GM12801 (cell line): ENCODE results near the gene BUD23.

Experiments used
- TF ChIP-seq, protein P1 (sequence below): IDR thresholded peaks from one replicate; pipeline ENCODE4 v1.5.1; 2011; ENCODE audit warnings: control low read depth; ENCODE audit not compliant: insufficient read length; ENCODE audit errors: extremely low read depth

The BUD23 gene

GRCh38 chr7:73652541-73652949 lies 30.9 kb upstream of the BUD23 start:
- TF ChIP-seq, protein P1, sequence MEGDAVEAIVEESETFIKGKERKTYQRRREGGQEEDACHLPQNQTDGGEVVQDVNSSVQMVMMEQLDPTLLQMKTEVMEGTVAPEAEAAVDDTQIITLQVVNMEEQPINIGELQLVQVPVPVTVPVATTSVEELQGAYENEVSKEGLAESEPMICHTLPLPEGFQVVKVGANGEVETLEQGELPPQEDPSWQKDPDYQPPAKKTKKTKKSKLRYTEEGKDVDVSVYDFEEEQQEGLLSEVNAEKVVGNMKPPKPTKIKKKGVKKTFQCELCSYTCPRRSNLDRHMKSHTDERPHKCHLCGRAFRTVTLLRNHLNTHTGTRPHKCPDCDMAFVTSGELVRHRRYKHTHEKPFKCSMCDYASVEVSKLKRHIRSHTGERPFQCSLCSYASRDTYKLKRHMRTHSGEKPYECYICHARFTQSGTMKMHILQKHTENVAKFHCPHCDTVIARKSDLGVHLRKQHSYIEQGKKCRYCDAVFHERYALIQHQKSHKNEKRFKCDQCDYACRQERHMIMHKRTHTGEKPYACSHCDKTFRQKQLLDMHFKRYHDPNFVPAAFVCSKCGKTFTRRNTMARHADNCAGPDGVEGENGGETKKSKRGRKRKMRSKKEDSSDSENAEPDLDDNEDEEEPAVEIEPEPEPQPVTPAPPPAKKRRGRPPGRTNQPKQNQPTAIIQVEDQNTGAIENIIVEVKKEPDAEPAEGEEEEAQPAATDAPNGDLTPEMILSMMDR = no peak

DNA sequence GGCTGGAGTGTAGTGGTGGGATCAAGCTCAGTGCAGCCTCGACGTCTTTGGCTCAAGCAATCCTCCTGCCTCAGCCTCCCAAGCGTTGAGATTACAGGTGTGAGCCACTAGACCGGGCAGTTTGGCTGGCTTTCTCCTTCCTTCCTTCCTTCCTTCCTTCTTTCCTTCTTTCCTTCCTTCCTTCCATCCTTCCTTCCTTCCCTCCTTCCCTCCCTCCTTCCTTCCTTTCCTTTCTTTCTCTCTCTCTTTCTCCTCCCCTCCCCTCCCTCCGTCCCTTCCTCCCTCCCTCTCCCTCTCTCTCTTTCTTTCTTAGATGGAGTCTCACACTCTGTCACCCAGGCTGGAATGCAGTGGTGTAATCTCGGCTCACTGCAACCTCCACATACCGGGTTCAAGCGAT lies 23.4 kb upstream of the BUD23 start:
- TF ChIP-seq, protein P1 = no peak

- TF ChIP-seq, protein P1 = no peak
These were observed 20.4 kb upstream of the BUD23 start for GRCh38 chr7:73663033-73663432.

- TF ChIP-seq, protein P1 = no peak
These were observed 15.9 kb upstream of the BUD23 start, which contains the start of gene VPS37D for GRCh38 chr7:73667344-73668102. Gene VPS37D, plus strand, starts transcription at chr7:73667831. Its CDS starts 128 bp downstream, at chr7:73667959.

DNA sequence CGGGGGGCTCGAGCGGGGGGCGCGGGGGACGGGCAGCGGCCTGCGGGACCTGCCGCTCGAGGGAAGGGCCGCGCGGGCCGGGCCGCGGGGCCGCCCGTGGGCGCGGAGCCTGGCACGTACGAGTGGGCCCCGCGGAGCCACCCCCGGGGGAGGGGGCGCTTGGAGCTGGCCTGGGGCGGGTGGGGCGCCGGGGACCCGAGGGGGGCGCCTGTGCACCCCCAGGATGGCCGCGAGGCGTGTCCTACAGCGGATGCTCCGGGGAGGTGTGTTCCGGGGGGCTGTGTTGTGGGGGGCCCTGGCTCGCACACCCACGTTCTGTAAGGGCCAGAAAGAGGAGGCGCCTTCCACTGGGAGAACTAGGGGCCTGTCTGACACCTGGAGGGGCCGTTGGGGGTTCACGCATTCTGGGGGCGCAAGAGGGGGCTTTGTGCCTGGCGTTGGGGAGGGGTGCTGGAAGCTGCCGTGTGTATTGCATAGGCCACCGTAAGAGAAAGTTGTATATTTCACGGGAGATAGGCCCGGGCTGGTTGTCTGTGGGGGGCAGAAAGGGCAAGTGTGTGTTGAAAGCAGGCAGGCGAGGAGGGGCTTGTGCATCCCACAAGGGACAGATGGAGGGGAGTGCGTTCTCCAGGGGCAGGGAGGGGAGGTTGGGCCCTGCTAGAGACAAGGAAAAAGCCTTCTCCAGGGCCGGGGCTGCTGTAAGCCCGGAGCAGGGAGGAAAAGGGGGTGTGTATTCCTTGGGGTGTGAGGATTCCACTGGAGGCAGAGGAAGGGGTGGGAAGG lies 15.1 kb upstream of the BUD23 start:
- TF ChIP-seq, protein P1 = no peak

GRCh38 chr7:73668886-73669230 lies 14.5 kb upstream of the BUD23 start:
- TF ChIP-seq, protein P1 = no peak

- TF ChIP-seq, protein P1 = no peak
These were observed 14.1 kb upstream of the BUD23 start for GRCh38 chr7:73669288-73669701.
